ENCODE measurements around the gene TAF6.

Gene TAF6

DNA sequence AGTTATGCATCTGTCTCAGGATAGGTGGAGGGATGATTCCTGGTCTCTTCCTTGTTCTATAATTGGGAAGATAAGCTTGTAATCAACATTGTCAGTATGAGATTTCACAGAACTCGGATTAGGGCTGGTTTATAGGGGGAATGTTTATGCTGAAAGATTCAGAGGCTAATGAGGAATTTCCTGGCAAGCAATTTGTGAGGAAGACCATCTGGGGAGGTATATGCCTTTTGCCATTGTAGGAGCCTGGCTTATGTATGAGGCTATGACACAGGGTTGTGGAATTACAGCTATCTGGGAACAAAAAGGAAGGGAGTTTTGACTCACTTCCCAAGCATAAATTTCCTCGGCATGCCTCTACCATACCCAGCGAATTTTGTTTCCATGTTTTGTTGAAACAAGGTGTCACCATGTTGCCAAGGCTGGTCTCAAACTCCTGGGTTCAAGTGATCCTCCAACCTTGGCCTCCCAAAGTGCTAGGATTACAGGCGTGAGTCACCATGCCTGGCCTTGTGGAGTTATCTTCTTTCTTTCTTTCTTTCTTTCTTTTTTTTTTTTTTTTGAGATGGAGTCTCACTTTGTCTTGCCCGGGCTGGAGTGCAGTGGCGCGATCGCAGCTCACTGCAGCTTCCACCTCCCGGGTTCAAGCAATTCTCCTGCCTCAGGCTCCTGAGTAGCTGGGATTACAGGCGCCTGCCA is 32.0 kb downstream of the TAF6 start:
- in situ Hi-C loops (cut with MboI; ENCODE audit: low pct_unique_long_range_greater_than_20kb, low sequenced_read_pairs), result no loop called here
- DNase-seq, result no peak

DNA sequence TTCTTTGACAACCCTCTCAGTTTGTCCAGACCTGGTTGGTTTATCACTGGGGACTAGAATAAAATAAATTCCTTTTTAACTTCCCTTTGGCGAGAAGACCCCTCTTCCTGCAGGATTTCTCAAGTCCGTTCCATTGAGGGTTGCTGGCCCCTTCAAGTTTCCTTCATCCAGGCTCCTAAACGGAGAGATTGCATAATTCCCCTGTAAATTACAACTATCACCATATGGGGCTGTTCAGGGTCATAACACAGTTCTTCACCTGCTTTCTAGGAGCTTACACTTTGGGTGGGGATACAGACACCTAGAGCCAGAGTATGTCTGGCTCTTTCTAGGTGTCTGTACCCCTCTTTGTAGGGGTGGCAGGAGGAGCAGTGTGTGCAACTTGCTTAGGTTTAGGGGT is 33.6 kb downstream of the TAF6 start:
- no peak for DNase-seq
- in situ Hi-C loops (cut with MboI; ENCODE audit: low pct_unique_long_range_greater_than_20kb, low sequenced_read_pairs), result no loop called here

DNA sequence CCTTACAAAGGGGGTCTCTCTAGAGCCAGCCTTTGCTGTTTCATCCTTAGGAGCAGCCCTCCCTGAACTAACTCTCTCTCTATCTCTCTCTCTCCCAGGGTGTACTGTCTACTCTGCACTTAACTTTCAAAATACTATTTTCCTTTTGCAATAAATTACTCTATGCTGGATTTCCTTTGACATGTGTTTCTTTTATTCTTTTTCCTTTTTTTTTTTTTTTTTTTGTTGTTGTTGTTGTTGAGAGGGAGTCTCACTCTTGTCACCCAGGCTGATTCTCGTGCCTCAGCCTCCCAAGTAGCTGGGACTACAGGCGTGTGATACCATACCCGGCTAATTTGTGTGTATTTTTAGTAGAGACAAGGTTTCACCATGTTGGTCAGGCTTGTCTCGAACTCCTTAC is 36.2 kb downstream of the TAF6 start:
- in situ Hi-C loops (cut with MboI; ENCODE audit: low pct_unique_long_range_greater_than_20kb, low sequenced_read_pairs), result no loop called here
- no peak for DNase-seq

DNA sequence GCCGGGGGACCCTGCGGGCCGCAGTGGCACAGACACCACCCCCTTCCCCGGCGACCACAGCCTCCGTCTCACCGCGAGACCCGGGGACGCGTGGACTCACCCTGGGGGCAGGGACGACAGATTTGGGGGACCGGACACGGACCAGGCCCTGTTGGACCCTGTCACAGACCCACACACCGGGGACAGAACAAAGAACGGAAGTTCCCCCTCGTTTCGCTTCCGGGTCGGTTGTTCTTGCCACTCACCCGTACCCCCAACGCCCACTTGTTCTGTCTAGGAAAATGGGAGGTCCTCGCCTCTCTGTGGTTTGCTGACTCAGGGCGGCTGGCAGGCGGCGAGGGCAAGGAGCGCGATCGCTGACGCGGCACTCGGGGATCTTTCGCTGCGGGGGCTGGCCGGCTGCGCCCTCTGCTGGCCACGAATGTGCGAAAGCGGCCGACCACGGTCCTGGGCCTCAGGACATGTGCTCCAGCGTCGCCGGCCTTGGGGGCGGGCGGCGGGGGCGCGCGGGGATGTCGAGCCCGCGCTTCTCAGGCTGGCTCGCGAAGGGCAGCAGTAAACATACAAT is 37.5 kb downstream of the TAF6 start, which contains the start of gene ZNF3:
TSS of gene ZNF3 (minus strand) at position 189 of the 568 bp plus-strand sequence. CDS start 4,366 bp downstream, outside the sequence.
- peak; percentile 100 for DNase-seq
- in situ Hi-C loops (cut with MboI; ENCODE audit: low pct_unique_long_range_greater_than_20kb, low sequenced_read_pairs), result no loop called here

DNA sequence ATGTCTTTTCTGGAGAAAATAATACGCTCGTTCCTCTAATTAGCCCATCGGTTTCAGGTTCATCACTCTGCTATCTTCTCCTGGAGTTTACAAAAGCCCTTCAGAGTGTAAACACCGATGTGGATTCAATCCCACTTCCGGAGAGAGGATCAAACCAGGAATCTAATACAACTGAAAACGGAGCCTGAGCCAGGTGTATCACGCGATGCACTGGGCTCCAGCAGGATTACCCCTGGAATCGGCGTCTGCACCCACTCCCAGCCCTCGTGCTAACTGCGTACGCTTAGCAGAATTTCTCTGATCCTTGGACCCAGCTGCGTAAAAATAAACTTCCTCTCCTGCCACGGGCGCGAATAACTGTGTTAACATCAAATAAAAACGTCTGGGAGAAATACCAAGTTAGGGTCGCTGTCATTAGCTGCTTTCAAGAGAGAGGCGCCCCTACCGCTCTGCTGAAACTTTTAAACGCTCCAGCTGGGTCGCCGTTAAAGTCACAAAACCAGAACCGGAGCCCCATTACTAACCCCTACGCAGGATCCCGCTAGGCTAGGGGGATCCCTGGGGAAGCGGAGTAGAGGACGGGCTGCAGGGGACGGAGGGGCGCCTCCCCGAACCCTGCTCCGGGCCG is 38.1 kb downstream of the TAF6 start:
- no peak for DNase-seq
- in situ Hi-C loops (cut with MboI; ENCODE audit: low pct_unique_long_range_greater_than_20kb, low sequenced_read_pairs), result no loop called here

DNA sequence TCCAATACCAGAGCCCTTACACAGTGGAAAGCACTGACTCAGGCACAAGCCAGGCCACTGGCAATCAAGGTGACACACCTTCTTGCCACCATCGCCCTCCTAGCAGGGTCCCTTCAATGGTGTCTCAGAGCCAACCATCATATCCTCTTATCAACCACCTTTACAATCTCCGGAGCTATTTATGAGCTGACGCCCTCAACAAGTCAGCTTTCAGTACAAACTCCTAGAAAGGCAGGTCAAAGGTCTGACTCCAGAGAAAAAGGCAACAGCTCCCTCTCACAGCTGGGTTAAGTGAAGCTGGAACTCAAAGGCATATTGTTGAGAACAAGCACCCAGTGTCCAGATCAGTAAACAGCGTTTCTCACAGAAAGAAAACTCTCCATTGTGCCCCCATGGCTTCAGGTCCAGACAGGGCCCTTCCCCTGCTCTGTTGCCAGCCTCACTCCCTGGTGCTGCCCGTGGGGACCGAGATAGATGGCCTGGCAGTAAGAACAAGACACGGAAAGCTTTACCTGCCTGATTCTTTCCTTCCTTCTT is 40.1 kb downstream of the TAF6 start:
- in situ Hi-C loops (cut with MboI; ENCODE audit: low pct_unique_long_range_greater_than_20kb, low sequenced_read_pairs), result no loop called here
- DNase-seq, result no peak

DNA sequence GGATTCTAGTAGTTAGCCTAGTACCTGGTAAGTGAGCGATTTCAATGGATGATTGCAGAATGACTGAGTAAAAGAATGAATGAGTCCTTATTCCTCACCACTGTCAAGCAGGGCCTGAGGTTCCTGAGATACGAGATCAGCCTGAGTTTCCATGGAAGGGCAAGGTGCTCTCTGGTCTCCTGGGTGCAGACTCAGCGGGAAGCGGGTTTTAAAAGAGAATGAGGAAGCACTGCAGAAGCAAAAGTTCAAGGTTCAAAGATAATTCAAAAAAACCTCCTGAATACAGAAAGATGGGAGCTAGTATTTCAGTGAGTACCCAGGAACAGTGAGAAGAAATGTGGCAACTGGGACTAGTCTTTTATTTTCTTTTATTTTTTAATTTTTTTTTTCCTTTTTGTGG is 42.0 kb downstream of the TAF6 start:
- no peak for DNase-seq
- in situ Hi-C loops (cut with MboI; ENCODE audit: low pct_unique_long_range_greater_than_20kb, low sequenced_read_pairs), result no loop called here

DNA sequence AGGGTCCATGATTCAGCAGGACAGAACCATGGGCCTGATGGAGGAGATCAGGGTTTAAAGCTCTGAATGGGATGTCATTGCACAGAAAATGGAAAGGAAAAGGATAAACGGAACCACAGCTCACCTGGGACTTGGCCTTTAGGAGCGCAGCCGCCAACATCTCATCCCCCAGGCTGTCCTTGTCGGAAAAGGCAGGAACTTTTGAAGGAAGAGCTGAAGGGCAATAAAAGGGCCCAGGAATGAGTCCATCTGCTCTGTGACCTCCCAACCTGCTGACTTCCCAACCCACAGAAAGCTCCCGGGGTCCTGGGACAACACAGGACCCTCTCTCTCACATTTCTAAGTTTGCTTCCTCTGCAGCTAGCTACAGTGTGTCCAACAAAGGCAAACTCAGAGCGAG is 43.7 kb downstream of the TAF6 start:
- in situ Hi-C loops (cut with MboI; ENCODE audit: low pct_unique_long_range_greater_than_20kb, low sequenced_read_pairs), result no loop called here
- DNase-seq, result no peak

DNA sequence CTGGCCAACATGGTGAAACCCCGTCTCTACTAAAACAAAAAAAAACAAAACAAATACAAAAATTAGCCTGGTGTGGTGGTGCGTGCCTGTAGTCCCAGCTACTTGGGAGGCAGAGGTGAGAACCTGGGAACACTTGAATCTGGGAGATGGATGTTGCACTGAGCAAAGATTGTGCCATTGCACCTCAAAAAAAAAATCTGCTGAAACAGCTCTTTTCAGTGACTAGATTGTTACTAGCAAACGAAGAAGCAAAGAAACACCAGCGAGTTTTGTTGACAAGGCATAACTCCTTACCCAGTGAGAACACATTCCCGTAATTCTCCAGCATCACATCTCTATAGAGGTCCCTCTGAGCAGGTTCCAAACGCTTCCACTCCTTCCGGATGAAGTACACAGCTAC is 44.3 kb downstream of the TAF6 start:
- no peak for DNase-seq
- in situ Hi-C loops (cut with MboI; ENCODE audit: low pct_unique_long_range_greater_than_20kb, low sequenced_read_pairs), result no loop called here

DNA sequence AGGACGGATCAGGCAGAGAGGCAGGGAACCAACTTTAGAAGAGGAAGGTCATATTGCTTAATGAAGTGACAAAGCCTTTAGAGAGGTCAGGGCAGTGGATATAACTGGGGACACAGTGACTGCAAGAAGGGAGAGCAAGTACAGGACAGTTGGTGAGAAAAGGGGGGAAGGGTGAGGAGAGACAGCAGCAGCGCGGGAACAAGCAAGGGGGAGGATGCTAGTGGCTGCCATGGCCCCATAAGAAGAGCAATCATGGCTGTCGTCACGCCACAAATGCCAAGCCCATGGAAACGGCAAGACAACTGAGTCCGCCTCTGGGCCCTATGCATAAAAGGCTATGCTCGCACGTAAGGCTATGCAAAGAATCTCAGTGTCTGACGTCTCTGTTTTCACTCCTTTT is 46.7 kb downstream of the TAF6 start:
- DNase-seq, result no peak
- in situ Hi-C loops (cut with MboI; ENCODE audit: low pct_unique_long_range_greater_than_20kb, low sequenced_read_pairs), result no loop called here

DNA sequence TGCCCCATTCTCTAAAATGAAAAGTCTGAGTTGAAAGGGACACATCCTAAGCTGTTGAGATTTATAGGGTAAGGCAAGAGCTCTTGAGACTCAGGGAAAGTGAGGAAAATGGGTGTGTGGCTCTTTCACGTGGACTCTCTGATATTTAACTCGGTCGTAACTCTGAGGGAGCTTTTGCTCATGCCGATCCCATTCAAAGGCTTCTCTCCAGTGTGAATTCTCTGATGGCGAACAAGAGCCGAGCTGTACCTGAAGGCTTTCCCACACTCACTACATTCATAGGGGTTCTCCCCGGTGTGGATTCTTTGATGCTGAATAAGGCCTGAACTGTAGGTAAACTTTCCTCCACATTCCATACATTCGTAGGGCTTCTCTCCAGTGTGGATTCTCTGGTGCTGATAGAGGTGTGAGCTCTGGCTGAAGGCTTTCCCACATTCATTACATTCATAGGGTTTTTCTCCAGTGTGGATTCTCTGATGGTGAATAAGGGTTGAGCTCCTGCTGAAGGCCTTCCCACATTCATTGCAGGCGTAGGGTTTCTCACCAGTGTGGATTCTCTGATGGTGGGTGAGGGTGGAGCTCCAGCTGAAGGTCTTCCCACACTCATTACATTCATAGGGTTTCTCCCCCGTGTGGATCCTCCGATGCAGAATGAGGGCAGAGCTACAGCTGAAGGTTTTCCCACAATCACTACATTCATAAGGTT is 48.0 kb downstream of the TAF6 start:
- in situ Hi-C loops (cut with MboI; ENCODE audit: low pct_unique_long_range_greater_than_20kb, low sequenced_read_pairs), result no loop called here
- DNase-seq, result no peak

DNA sequence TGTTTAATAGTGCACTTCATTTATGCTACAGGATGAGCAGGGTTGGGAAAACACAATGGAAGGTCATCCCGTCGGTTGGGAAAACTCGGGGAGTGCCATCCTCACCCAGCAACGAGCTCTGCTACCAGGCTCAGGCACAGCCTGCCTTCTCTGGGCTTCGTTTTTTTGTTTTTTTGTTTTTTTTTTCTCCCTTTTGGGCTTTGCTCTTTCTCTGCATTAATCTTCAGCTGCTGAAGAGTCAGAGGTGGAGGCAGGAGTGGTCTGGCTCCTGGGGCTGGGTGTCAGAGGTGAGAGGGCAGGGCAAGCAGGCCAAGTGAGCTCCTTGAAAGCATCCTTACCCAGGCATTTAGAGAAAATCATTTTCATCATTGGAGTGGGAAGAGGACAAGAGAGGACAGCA is 49.2 kb downstream of the TAF6 start:
- in situ Hi-C loops (cut with MboI; ENCODE audit: low pct_unique_long_range_greater_than_20kb, low sequenced_read_pairs), result no loop called here
- no peak for DNase-seq

DNA sequence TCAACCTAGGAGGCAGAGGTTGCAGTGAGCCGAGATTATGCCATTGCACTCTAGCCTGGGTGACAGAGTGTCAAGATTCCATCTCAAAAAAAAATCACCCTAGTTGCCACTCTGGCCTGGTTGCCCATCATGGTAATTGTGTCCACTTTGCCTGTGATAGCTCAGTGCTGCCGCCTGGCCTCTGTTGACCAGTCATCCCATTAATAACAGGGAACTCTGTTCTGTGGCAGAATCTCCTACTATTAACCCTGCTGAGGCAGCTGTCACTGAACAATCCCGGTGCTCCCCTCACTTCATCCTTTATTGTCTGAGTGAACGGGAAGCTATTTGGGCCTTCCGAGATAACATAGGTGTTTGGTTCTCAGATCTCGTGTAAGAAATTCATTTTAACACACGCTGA is 52.2 kb downstream of the TAF6 start:
- no peak for DNase-seq
- in situ Hi-C loops (cut with MboI; ENCODE audit: low pct_unique_long_range_greater_than_20kb, low sequenced_read_pairs), result no loop called here

DNA sequence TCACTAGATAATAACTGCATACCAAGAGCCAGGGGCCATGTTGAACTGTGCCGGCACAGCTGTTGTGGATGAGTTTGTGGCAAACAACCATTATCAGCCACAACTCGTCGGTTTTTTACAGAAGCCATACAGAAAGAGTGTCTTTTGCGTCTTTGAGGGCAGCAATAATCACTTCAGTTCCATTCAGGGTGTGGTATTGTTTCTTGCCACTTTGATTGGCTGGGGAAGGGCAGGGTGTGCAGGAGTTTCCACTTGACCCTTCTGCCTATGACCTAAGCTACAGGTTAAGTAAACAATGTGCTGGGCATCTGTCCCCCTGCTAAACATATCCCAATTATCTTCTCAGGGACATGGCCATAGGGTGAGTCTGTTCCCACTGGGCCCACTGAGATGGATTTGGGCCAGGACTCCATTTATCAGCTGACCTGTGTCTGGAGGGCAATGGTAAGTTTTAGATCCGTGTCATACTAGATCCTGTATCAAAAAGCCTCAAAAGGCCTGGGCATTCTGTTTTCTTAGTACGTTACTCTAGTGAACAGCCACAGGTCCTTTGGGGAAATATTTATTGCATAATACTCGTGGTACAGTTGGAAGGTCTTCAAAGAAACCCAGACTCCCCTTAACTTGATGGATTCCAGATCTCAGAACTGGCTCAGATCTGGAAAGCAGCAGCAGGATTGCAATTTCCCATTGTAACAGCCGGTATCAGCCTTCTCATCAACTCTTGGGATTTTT is 53.5 kb downstream of the TAF6 start:
- in situ Hi-C loops (cut with MboI; ENCODE audit: low pct_unique_long_range_greater_than_20kb, low sequenced_read_pairs), result no loop called here
- DNase-seq, result no peak

DNA sequence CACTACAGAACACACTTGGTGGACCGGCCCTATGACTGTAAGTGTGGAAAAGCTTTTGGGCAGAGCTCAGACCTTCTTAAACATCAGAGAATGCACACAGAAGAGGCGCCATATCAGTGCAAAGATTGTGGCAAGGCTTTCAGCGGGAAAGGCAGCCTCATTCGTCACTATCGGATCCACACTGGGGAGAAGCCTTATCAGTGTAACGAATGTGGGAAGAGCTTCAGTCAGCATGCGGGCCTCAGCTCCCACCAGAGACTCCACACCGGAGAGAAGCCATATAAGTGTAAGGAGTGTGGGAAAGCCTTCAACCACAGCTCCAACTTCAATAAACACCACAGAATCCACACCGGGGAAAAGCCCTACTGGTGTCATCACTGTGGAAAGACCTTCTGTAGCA is 55.0 kb downstream of the TAF6 start:
- in situ Hi-C loops (cut with MboI; ENCODE audit: low pct_unique_long_range_greater_than_20kb, low sequenced_read_pairs), result no loop called here
- no peak for DNase-seq

DNA sequence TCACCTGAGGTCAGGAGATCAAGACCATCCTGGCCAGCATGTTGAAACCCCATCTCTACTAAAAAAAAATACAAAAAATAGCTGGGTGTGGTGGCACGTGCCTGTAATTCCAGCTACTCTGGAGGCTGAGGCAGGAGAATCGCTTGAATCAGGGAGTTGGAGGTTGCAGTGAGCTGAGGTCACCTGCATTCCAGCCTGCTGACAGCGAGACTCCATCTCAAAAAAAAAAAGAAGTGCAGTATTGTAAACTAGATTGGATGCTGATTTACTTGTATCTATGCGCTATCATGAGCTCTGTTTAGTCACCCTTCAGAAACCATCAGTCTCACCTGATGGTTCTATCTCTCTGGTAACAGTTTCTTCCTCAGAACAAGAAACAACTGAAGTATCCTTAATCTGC is 55.8 kb downstream of the TAF6 start:
- DNase-seq, result no peak
- in situ Hi-C loops (cut with MboI; ENCODE audit: low pct_unique_long_range_greater_than_20kb, low sequenced_read_pairs), result no loop called here

DNA sequence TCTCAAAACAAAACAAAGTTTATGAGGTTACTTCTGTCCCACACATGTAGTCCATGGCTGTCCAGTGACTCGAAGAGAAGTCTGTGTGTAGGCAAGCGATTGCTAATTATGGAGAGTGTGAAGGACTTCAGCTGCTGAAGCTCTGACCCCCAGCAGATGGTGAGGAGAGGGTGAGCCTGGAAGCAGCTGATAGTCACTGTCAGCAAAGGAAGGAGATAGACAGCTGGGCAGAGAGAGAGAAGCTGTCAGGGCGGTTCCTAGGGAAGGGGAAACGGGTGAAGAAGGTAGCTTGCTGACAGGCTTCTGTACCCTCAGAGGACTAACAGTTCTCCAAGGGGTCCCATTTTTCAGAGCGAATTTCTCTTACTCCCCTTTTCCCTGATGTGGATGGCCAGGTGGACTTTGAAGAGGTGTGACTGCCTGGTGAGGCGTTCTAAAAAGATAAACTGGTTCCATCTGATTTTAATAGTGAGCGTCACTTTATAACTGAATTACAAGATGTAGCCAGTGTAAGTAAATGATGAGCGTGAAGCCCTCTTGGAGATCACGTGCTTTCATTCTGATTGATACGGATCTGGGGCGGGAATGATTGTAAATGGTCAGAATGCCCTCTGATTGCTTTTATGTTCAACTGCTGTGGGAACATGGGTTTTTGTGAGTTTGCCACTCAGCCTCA is 57.5 kb downstream of the TAF6 start:
- no peak for DNase-seq
- in situ Hi-C loops (cut with MboI; ENCODE audit: low pct_unique_long_range_greater_than_20kb, low sequenced_read_pairs), result no loop called here

DNA sequence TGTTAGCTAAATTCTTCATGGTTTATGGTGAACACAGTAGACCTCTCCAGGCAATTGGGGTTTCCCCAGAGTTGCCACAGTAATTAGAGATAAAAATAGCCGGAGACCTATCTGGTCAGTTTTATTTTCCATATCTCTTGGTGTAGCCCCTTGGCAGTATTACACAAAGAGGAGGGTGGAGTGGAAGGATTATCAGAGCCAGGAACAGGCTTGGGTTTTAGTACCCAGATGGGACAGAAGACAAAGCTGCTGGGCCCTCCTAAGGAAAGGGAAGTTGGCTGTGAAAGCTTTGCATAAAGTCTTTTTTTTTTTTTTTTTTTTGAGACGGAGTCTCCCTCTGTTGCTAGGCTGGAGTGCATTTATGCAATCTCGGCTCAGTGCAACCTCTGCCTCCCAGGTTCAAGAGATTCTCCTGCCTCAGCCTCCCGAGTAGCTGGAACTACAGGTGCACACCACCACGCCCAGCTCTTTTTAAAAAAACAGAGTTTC is 59.9 kb downstream of the TAF6 start:
- DNase-seq, result no peak
- in situ Hi-C loops (cut with MboI; ENCODE audit: low pct_unique_long_range_greater_than_20kb, low sequenced_read_pairs), result no loop called here
